ENCODE measurements around the gene TOE1. TPM values are rescaled to one million over a fixed set of nuclear protein-coding genes. Genes with fewer than 3 reads are reported as not detected.
A peak's percentile ranks its signal among the peaks of the same experiment; 100 is the strongest.

TOE1 gene
- total RNA-seq, 2 donors from 2014 or later, result 9.6 to 16.7 TPM

- H3K27ac ChIP-seq (ENCODE audit: low read depth, low read length), result no peak overlapping the region
- peaks cover 7% of the 10 kb centered on the region for H3K36me3 Mint-ChIP-seq (ENCODE audit: low read depth)
- DNase-seq, result peak; percentile 30
- H3K4me1 Mint-ChIP-seq, result peaks cover 19% of the 10 kb centered on the region
- no peaks in the 10 kb centered on the region for H3K27me3 ChIP-seq (ENCODE audit: control insufficient read depth, insufficient read depth, low read length, poor library complexity, severe bottlenecking)
- no peak for TF ChIP-seq CTCF (conservative IDR thresholded peaks at IDR 0.05)
- no peak overlapping the region for H3K9ac ChIP-seq (ENCODE audit: extremely low read depth, low read length, poor library complexity, severe bottlenecking)
- H3K36me3 ChIP-seq (ENCODE audit: control insufficient read depth, insufficient read depth, low read length), result no peaks in the 10 kb centered on the region
- no peaks in the 10 kb centered on the region for H3K27me3 Mint-ChIP-seq (ENCODE audit: insufficient read depth)
- H3K4me1 ChIP-seq (ENCODE audit: control insufficient read depth, insufficient read depth, low read length), result no peaks in the 10 kb centered on the region
- no peak overlapping the region for H3K4me3 Mint-ChIP-seq
- peaks cover 17% of the 10 kb centered on the region for H3K9me3 Mint-ChIP-seq
- H3K4me3 ChIP-seq (ENCODE audit: low read length), result no peak overlapping the region
- 97 to 100% methylated on average over 4 of the region's 4 CpGs for WGBS, 2 experiments (ENCODE audit: insufficient coverage in 1 of 2, insufficient read length in 1 of 2)
- peaks cover 32% of the 10 kb centered on the region for H3K9me3 ChIP-seq (ENCODE audit: control insufficient read depth, low read length)
- no peak overlapping the region for H3K27ac Mint-ChIP-seq
Measured at GRCh38 chr1:45319761-45320160, 20.2 kb upstream of the TOE1 start.

- Histone ChIP-seq H3K4me1 (ENCODE audit: control insufficient read depth, insufficient read depth, low read length) (no peaks in the 10 kb centered on the region), H3K9me3 (ENCODE audit: control insufficient read depth, low read length) (peaks cover 17% of the 10 kb centered on the region), H3K27ac (ENCODE audit: low read depth, low read length) (no peak overlapping the region), H3K36me3 (ENCODE audit: control insufficient read depth, insufficient read depth, low read length) (no peaks in the 10 kb centered on the region), H3K27me3 (ENCODE audit: control insufficient read depth, insufficient read depth, low read length, poor library complexity, severe bottlenecking) (no peaks in the 10 kb centered on the region), H3K9ac (ENCODE audit: extremely low read depth, low read length, poor library complexity, severe bottlenecking) (no peak overlapping the region), H3K4me3 (ENCODE audit: low read length) (no peak overlapping the region)
- Mint-ChIP-seq H3K4me3 (peak overlapping the region; percentile 39), H3K9me3 (peaks cover 16% of the 10 kb centered on the region), H3K4me1 (peaks cover 23% of the 10 kb centered on the region), H3K36me3 (ENCODE audit: low read depth) (peaks cover 3% of the 10 kb centered on the region), H3K27ac (peak overlapping the region; percentile 97), H3K27me3 (ENCODE audit: insufficient read depth) (no peaks in the 10 kb centered on the region)
- 59 to 88% methylated on average over 5 of the region's 5 CpGs for WGBS, 2 experiments (ENCODE audit: insufficient coverage in 1 of 2, insufficient read length in 1 of 2)
- no peak for TF ChIP-seq CTCF (conservative IDR thresholded peaks at IDR 0.05)
- DNase-seq, result peak; percentile 66
Measured at GRCh38 chr1:45321444-45321843, 18.5 kb upstream of the TOE1 start.

GRCh38 chr1:45322486-45323040 is 17.4 kb upstream of the TOE1 start:
- H3K36me3 Mint-ChIP-seq (ENCODE audit: low read depth), result peaks cover 3% of the 10 kb centered on the region

More at GRCh38 chr1:45322486-45323040, 17.4 kb upstream of the TOE1 start:
- Histone ChIP-seq H3K27me3 (ENCODE audit: control insufficient read depth, insufficient read depth, low read length, poor library complexity, severe bottlenecking) (no peaks in the 10 kb centered on the region), H3K9ac (ENCODE audit: extremely low read depth, low read length, poor library complexity, severe bottlenecking) (no peak overlapping the region), H3K4me3 (ENCODE audit: low read length) (no peak overlapping the region), H3K27ac (ENCODE audit: low read depth, low read length) (no peak overlapping the region), H3K4me1 (ENCODE audit: control insufficient read depth, insufficient read depth, low read length) (no peaks in the 10 kb centered on the region), H3K36me3 (ENCODE audit: control insufficient read depth, insufficient read depth, low read length) (no peaks in the 10 kb centered on the region), H3K9me3 (ENCODE audit: control insufficient read depth, low read length) (peaks cover 17% of the 10 kb centered on the region)
- H3K27me3 Mint-ChIP-seq (ENCODE audit: insufficient read depth), result no peaks in the 10 kb centered on the region
- 88 to 95% methylated on average over 5 to 10 of the region's 10 CpGs for WGBS, 2 experiments (ENCODE audit: insufficient coverage in 1 of 2, insufficient read length in 1 of 2)
- H3K4me3 Mint-ChIP-seq, result no peak overlapping the region
- peak; percentile 39 for DNase-seq
- H3K4me1 Mint-ChIP-seq, result peaks cover 23% of the 10 kb centered on the region
- TF ChIP-seq CTCF (conservative IDR thresholded peaks at IDR 0.05), result no peak
- peak overlapping the region; percentile 80 for H3K27ac Mint-ChIP-seq
- peaks cover 16% of the 10 kb centered on the region for H3K9me3 Mint-ChIP-seq

Measured in endodermal cell (in vitro differentiated cells).